ENCODE data around the gene TCF23. TPM values are rescaled to one million over a fixed set of nuclear protein-coding genes. Genes with fewer than 3 reads are reported as not detected.
A peak's percentile ranks its signal among the peaks of the same experiment; 100 is the strongest.

The TCF23 gene
- total RNA-seq, 4 donors from 2014 or later = not detected

GRCh38 chr2:27149570-27150405 is 984 bp downstream of the TCF23 start:
- intact Hi-C loops (cut with DNase I; ENCODE audit: low total_unique reads) = no loop called here

GRCh38 chr2:27150639-27151230 is 1.9 kb downstream of the TCF23 start:
- WGBS, 2 donors = 83 to 87% methylated on average over 8 of the region's 8 CpGs
- DNase-seq (ENCODE audit: low spot score in 2 of 2) = no peak
- no peak overlapping the region for H3K4me3 ChIP-seq (ENCODE audit: low read depth, poor library complexity, severe bottlenecking)
- intact Hi-C loops (cut with DNase I; ENCODE audit: low total_unique reads) = no loop called here
- TF ChIP-seq POLR2A (IDR thresholded peaks at IDR 0.05) (no peak), CTCF (IDR thresholded peaks at IDR 0.05) (no peak)

More at GRCh38 chr2:27149570-27150405, 984 bp downstream of the TCF23 start:
- peak in 1 of 2 donors; percentile 50 for DNase-seq (ENCODE audit: low spot score in 2 of 2)
- TF ChIP-seq POLR2A (IDR thresholded peaks at IDR 0.05) = no peak
- no peak for TF ChIP-seq CTCF (IDR thresholded peaks at IDR 0.05)
- 92 to 93% methylated on average over 29 of the region's 29 CpGs for WGBS, 2 donors
- H3K4me3 ChIP-seq (ENCODE audit: low read depth, poor library complexity, severe bottlenecking) = no peak overlapping the region

GRCh38 chr2:27152102-27152795 is 3.4 kb downstream of the TCF23 start:
- TF ChIP-seq POLR2A (IDR thresholded peaks at IDR 0.05) (no peak), CTCF (IDR thresholded peaks at IDR 0.05) (no peak)
- intact Hi-C loops (cut with DNase I; ENCODE audit: low total_unique reads) = no loop called here
- no peak for DNase-seq (ENCODE audit: low spot score in 2 of 2)
- H3K4me3 ChIP-seq (ENCODE audit: low read depth, poor library complexity, severe bottlenecking) = no peak overlapping the region
- WGBS, 2 donors = 82 to 90% methylated on average over 8 of the region's 8 CpGs

GRCh38 chr2:27152796-27153464 is 4.1 kb downstream of the TCF23 start:
- DNase-seq (ENCODE audit: low spot score in 2 of 2) = no peak
- WGBS, 2 donors = 59 to 66% methylated on average over 2 of the region's 2 CpGs
- intact Hi-C loops (cut with DNase I; ENCODE audit: low total_unique reads) = no loop called here
- no peak for TF ChIP-seq CTCF (IDR thresholded peaks at IDR 0.05)
- no peak for TF ChIP-seq POLR2A (IDR thresholded peaks at IDR 0.05)
- H3K4me3 ChIP-seq (ENCODE audit: low read depth, poor library complexity, severe bottlenecking) = no peak overlapping the region

GRCh38 chr2:27154488-27154887 is 5.7 kb downstream of the TCF23 start:
- H3K4me3 ChIP-seq (ENCODE audit: low read depth, poor library complexity, severe bottlenecking) = no peak overlapping the region
- no peak for DNase-seq (ENCODE audit: low spot score in 2 of 2)
- no peak for TF ChIP-seq POLR2A (IDR thresholded peaks at IDR 0.05)
- WGBS, 2 donors = 68% methylated on average over 6 of the region's 6 CpGs
- intact Hi-C loops (cut with DNase I; ENCODE audit: low total_unique reads) = no loop called here

All from lower leg skin (tissue), 4 donors.